HepG2 (cell line): ENCODE results near the gene PTPRH.

ENCODE experiments used
- HDAC6 ChIP-seq: fragments of 200-600 bp; sonication (generic); IDR thresholded peaks from 2 replicates; pipeline ENCODE4 v1.7.0; 2017; ENCODE audit warnings: mild to moderate bottlenecking, antibody characterized with exemption, low read length, low read depth
- MAFK ChIP-seq, 2 experiments: IDR thresholded peaks in 1 of 2; conservative IDR thresholded peaks in 1 of 2; 2 replicates each; pipeline ENCODE4 v1.6.1; 2011; ENCODE audit warnings: improper control_type of control experiment in 2 of 2, low read length in 2 of 2
- NR2C2 ChIP-seq: sonication (generic); formaldehyde crosslinking; IDR thresholded peaks from 2 replicates; pipeline ENCODE4 v1.4.0; 2020; ENCODE audit warnings: missing genetic modification reagents, mild to moderate bottlenecking, moderate library complexity, borderline replicate concordance
- YY1 ChIP-seq: IDR thresholded peaks from 2 replicates; pipeline ENCODE4 v1.6.1; 2011; ENCODE audit warnings: low read length, low read depth, moderate library complexity, mild to moderate bottlenecking; ENCODE audit not compliant: insufficient read depth, insufficient replicate concordance
- ZBTB14 ChIP-seq: sonication (generic); formaldehyde crosslinking; IDR thresholded peaks from 2 replicates; pipeline ENCODE4 v1.4.0; 2020; ENCODE audit warnings: missing genetic modification reagents

- TF ChIP-seq HDAC6: no peak
- TF ChIP-seq MAFK (conservative IDR thresholded peaks at IDR 0.05 in 1 of 2, IDR thresholded peaks at IDR 0.05 in 1 of 2; ENCODE audit: low read length in 2 of 2): no peak
- no peak for TF ChIP-seq ZBTB14 (CRISPR knock-in tag)
- no peak for TF ChIP-seq NR2C2 (CRISPR knock-in tag)
- TF ChIP-seq YY1: no peak
Observed at GRCh38 chr19:55227241-55228014, 18.1 kb upstream of the PTPRH start.
